ENCODE measurements around the gene TTI1.

- TF ChIP-seq CTCF (IDR thresholded peaks at IDR 0.05; ENCODE audit: borderline replicate concordance, extremely low read depth, low read length, poor library complexity, severe bottlenecking) (peak; percentile 89), EZH2 (IDR thresholded peaks at IDR 0.05; ENCODE audit: borderline replicate concordance, low read depth, low read length, severe bottlenecking) (no peak)
Observed at GRCh38 chr20:38057351-38057972, 24.2 kb upstream of the TTI1 start.
